K562 (cell line): ENCODE results near the gene COMMD4. TPM values are rescaled to one million over a fixed set of nuclear protein-coding genes. Genes with fewer than 3 reads are reported as not detected.

Experiments
- BCL6 ChIP-seq: fragments of 250-450 bp; sonication (Bioruptor Pico); IDR thresholded peaks from 2 replicates; pipeline ENCODE4 v1.4.0; 2020
- BRD4 ChIP-seq: fragments of 200-600 bp; sonication (generic); IDR thresholded peaks from 2 replicates; pipeline ENCODE4 v1.6.1; 2017; ENCODE audit warnings: inconsistent platforms
- BRF1 ChIP-seq: IDR thresholded peaks from 3 replicates; pipeline ENCODE4 v1.6.1; 2011; ENCODE audit warnings: borderline replicate concordance, mild to moderate bottlenecking; ENCODE audit not compliant: insufficient read length; ENCODE audit errors: extremely low read depth
- HMG20B ChIP-seq: fragments of 250-450 bp; sonication (Bioruptor Pico); IDR thresholded peaks from 2 replicates; pipeline ENCODE4 v1.5.0; 2021; ENCODE audit warnings: mild to moderate bottlenecking
- NCOA1 ChIP-seq: fragments of 450-650 bp; IDR thresholded peaks from 2 replicates; pipeline ENCODE4 v1.6.1; 2016; ENCODE audit warnings: low read depth
- SAP30 ChIP-seq: fragments of 200-600 bp; sonication (generic); IDR thresholded peaks from 2 replicates; pipeline ENCODE4 v1.6.1; 2012; ENCODE audit warnings: borderline replicate concordance, low read depth, mild to moderate bottlenecking, moderate library complexity, low read length, control low read depth, inconsistent platforms; ENCODE audit not compliant: insufficient read depth, poor library complexity, severe bottlenecking
- SREBF1 ChIP-seq: fragments of 150-350 bp; IDR thresholded peaks from 2 replicates; pipeline ENCODE4 v1.6.1; 2014; ENCODE audit warnings: antibody characterized with exemption, low read depth, low read length, borderline replicate concordance
- ZNF143 ChIP-seq: sonication (generic); formaldehyde crosslinking; IDR thresholded peaks from 2 replicates; pipeline ENCODE4 v1.9.0; 2022; ENCODE audit warnings: mild to moderate bottlenecking, missing genetic modification reagents
- ZNF263 ChIP-seq: sonication (generic); formaldehyde crosslinking; IDR thresholded peaks from 2 replicates; pipeline ENCODE4 v1.8.0; 2022; ENCODE audit warnings: mild to moderate bottlenecking, missing genetic modification reagents, borderline replicate concordance
- ZNF551 ChIP-seq: fragments of 250-450 bp; sonication (Bioruptor Pico); IDR thresholded peaks from 2 replicates; pipeline ENCODE4 v1.5.0; 2021; ENCODE audit warnings: mild to moderate bottlenecking, moderate library complexity
- ZNF707 ChIP-seq: fragments of 250-450 bp; sonication (Bioruptor Pico); conservative IDR thresholded peaks from 2 replicates; pipeline ENCODE4 v1.8.0; 2022; ENCODE audit warnings: inconsistent platforms, mild to moderate bottlenecking, moderate library complexity
- polyA plus RNA-seq, 8 experiments: library from polyadenylated mRNA; depleted of rRNA in 4 of 8; stranded (reverse) in 5 of 8; unstranded in 3 of 8; fragments of >200 nt; fragmentation: Nextera tagmentation in 2 of 8; fragmentation: Illumina TruSeq in 1 of 8; extraction: Ambion mirVana in 2 of 8; extraction: Trizol in 1 of 8; gene quantifications; 2 replicates each; pipeline versions ENCODE4 v1.2.1 to v1.2.3, GENCODE V29; 2011 to 2014; ENCODE audit warnings: inconsistent platforms in 1 of 8, missing spikeins in 1 of 8
- total RNA-seq, 7 experiments: library from RNA; depleted of rRNA in 6 of 7; stranded (reverse); fragments of >200 nt in 6 of 7; fragmentation: Illumina TruSeq in 2 of 7; extraction: Trizol in 2 of 7; gene quantifications; 2 replicates each; pipeline versions ENCODE4 v1.2.1 to v1.2.3, GENCODE V29; 2011 to 2021; ENCODE audit warnings: low replicate concordance in 1 of 7
- TF ChIP-seq, protein P1 (sequence below): IDR thresholded peaks from 2 replicates; pipeline ENCODE4 v1.6.1; 2011; ENCODE audit not compliant: insufficient read length; ENCODE audit errors: extremely low read depth
- TF ChIP-seq, protein P2 (sequence below): fragments of 250-450 bp; sonication (Bioruptor Pico); IDR thresholded peaks from 2 replicates; pipeline ENCODE4 v1.9.0; 2021; ENCODE audit warnings: mild to moderate bottlenecking
- TF ChIP-seq, protein P3 (sequence below): IDR thresholded peaks from 2 replicates; pipeline ENCODE4 v1.6.1; 2014; ENCODE audit warnings: antibody characterized with exemption
- TF ChIP-seq, protein P4 (sequence below): fragments of 450-650 bp; IDR thresholded peaks from 2 replicates; pipeline ENCODE4 v1.6.1; 2017; ENCODE audit warnings: antibody characterized with exemption
- TF ChIP-seq, protein P5 (sequence below): fragments of 250-450 bp; sonication (Bioruptor Pico); IDR thresholded peaks from 2 replicates; pipeline ENCODE4 v1.5.0; 2022; ENCODE audit warnings: mild to moderate bottlenecking
- TF ChIP-seq, protein P6 (sequence below), 2 experiments: fragments of 450-650 bp in 1 of 2; IDR thresholded peaks; 2 replicates each; pipeline ENCODE4 v1.6.1; 2011 to 2017; ENCODE audit warnings: low read depth in 2 of 2, antibody characterized with exemption in 1 of 2, borderline replicate concordance in 1 of 2, low read length in 1 of 2, mild to moderate bottlenecking in 1 of 2, mixed read lengths in 1 of 2; ENCODE audit not compliant: control insufficient read depth in 1 of 2

COMMD4 gene
- total and polyA plus RNA-seq, 9 of the 15 experiments (the other 6 are each of a cell fraction or from before 2014, with no cell fraction given) = 20.4 to 140 (median 63.9) TPM

DNA sequence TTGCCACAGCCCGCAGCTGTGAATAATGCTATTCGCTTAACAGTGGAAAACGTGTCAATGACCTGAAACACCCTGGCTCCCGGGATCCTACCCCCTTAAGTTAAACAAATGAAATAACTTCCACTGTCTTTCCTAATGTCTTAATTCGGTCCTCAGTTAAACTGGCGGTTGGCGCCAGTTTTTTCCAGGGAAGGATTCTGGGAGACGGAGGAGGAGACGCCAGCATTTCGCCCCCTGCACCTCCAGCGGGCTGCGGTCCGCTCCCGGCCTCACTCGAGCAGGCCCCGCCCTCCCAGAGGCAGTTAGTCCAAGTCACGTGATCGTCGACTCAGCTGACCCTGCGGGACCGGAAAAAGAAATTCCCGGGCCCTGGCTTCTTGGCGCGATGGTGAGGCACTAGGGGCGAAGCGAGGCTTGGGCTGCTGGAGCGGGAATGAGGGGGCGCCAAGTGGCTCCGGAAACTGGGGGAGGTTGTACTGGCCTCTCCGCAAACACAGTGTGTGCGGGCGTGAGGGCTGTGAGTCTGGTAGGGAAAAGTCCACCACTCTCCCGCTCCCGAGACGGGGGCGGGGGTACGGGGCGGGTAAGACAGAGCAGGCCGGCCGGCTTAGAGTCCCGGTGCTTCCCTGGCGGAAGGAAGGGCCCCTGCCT is at the start of gene COMMD4 (continued):
- TF ChIP-seq, protein P1, sequence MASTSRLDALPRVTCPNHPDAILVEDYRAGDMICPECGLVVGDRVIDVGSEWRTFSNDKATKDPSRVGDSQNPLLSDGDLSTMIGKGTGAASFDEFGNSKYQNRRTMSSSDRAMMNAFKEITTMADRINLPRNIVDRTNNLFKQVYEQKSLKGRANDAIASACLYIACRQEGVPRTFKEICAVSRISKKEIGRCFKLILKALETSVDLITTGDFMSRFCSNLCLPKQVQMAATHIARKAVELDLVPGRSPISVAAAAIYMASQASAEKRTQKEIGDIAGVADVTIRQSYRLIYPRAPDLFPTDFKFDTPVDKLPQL = no peak
- no peak; the same call in 1 of the 2 replicates for TF ChIP-seq ZNF263
- no peak for TF ChIP-seq ZNF551 (CRISPR knock-in tag)
- TF ChIP-seq, protein P2, sequence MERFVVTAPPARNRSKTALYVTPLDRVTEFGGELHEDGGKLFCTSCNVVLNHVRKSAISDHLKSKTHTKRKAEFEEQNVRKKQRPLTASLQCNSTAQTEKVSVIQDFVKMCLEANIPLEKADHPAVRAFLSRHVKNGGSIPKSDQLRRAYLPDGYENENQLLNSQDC (CRISPR knock-in tag) = no peak
- TF ChIP-seq BCL6 (CRISPR knock-in tag) = no peak
- TF ChIP-seq SAP30 = peak; percentile 89
- TF ChIP-seq, protein P3, sequence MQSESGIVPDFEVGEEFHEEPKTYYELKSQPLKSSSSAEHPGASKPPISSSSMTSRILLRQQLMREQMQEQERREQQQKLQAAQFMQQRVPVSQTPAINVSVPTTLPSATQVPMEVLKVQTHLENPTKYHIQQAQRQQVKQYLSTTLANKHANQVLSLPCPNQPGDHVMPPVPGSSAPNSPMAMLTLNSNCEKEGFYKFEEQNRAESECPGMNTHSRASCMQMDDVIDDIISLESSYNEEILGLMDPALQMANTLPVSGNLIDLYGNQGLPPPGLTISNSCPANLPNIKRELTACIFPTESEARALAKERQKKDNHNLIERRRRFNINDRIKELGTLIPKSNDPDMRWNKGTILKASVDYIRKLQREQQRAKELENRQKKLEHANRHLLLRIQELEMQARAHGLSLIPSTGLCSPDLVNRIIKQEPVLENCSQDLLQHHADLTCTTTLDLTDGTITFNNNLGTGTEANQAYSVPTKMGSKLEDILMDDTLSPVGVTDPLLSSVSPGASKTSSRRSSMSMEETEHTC = peak; percentile 88; the same call in 1 of the 2 replicates
- TF ChIP-seq HMG20B (CRISPR knock-in tag) = no peak
- TF ChIP-seq, protein P4, sequence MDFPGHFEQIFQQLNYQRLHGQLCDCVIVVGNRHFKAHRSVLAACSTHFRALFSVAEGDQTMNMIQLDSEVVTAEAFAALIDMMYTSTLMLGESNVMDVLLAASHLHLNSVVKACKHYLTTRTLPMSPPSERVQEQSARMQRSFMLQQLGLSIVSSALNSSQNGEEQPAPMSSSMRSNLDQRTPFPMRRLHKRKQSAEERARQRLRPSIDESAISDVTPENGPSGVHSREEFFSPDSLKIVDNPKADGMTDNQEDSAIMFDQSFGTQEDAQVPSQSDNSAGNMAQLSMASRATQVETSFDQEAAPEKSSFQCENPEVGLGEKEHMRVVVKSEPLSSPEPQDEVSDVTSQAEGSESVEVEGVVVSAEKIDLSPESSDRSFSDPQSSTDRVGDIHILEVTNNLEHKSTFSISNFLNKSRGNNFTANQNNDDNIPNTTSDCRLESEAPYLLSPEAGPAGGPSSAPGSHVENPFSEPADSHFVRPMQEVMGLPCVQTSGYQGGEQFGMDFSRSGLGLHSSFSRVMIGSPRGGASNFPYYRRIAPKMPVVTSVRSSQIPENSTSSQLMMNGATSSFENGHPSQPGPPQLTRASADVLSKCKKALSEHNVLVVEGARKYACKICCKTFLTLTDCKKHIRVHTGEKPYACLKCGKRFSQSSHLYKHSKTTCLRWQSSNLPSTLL = no peak
- TF ChIP-seq ZNF707 (CRISPR knock-in tag) = no peak
- no peak for TF ChIP-seq BRD4
- no peak for TF ChIP-seq SREBF1
- TF ChIP-seq, protein P5, sequence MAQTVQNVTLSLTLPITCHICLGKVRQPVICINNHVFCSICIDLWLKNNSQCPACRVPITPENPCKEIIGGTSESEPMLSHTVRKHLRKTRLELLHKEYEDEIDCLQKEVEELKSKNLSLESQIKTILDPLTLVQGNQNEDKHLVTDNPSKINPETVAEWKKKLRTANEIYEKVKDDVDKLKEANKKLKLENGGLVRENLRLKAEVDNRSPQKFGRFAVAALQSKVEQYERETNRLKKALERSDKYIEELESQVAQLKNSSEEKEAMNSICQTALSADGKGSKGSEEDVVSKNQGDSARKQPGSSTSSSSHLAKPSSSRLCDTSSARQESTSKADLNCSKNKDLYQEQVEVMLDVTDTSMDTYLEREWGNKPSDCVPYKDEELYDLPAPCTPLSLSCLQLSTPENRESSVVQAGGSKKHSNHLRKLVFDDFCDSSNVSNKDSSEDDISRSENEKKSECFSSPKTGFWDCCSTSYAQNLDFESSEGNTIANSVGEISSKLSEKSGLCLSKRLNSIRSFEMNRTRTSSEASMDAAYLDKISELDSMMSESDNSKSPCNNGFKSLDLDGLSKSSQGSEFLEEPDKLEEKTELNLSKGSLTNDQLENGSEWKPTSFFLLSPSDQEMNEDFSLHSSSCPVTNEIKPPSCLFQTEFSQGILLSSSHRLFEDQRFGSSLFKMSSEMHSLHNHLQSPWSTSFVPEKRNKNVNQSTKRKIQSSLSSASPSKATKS (CRISPR knock-in tag) = no peak
- TF ChIP-seq ZNF143 = peak; percentile 44; the same call in 1 of the 2 replicates
- TF ChIP-seq NCOA1 = no peak
- TF ChIP-seq BRF1 = no peak
- TF ChIP-seq, protein P6, sequence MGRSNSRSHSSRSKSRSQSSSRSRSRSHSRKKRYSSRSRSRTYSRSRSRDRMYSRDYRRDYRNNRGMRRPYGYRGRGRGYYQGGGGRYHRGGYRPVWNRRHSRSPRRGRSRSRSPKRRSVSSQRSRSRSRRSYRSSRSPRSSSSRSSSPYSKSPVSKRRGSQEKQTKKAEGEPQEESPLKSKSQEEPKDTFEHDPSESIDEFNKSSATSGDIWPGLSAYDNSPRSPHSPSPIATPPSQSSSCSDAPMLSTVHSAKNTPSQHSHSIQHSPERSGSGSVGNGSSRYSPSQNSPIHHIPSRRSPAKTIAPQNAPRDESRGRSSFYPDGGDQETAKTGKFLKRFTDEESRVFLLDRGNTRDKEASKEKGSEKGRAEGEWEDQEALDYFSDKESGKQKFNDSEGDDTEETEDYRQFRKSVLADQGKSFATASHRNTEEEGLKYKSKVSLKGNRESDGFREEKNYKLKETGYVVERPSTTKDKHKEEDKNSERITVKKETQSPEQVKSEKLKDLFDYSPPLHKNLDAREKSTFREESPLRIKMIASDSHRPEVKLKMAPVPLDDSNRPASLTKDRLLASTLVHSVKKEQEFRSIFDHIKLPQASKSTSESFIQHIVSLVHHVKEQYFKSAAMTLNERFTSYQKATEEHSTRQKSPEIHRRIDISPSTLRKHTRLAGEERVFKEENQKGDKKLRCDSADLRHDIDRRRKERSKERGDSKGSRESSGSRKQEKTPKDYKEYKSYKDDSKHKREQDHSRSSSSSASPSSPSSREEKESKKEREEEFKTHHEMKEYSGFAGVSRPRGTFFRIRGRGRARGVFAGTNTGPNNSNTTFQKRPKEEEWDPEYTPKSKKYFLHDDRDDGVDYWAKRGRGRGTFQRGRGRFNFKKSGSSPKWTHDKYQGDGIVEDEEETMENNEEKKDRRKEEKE (IDR thresholded peaks at IDR 0.05; ENCODE audit: borderline replicate concordance in 1 of 2, control insufficient read depth in 1 of 2, low read depth in 2 of 2, low read length in 1 of 2) = no peak
